WERI-Rb-1 (cell line): ENCODE data around the gene NUDT3.

ENCODE experiments used
- DNase-seq: peaks from one replicate; pipeline ENCODE4 v3.0.0-alpha.2; 2020
- H3K27ac ChIP-seq: fragments of 250-450 bp; sonication (Bioruptor Pico); 2 replicates; pipeline ENCODE4 v1.5.1; 2020; ENCODE audit warnings: mild to moderate bottlenecking, moderate library complexity
- H3K27me3 ChIP-seq: fragments of 250-450 bp; sonication (Bioruptor Pico); 2 replicates; pipeline ENCODE4 v1.5.1; 2021; ENCODE audit warnings: mild to moderate bottlenecking, low read depth, moderate library complexity; ENCODE audit not compliant: insufficient read depth, severe bottlenecking
- H3K36me3 ChIP-seq: fragments of 250-450 bp; sonication (Bioruptor Pico); 2 replicates; pipeline ENCODE4 v1.5.1; 2020; ENCODE audit warnings: mild to moderate bottlenecking, moderate library complexity
- H3K4me3 ChIP-seq: 2 replicates; pipeline ENCODE4 v1.5.1; 2011; ENCODE audit warnings: low read depth, mild to moderate bottlenecking, control low read depth, low read length
- H3K9me3 ChIP-seq: fragments of 250-450 bp; sonication (Bioruptor Pico); 2 replicates; pipeline ENCODE4 v1.5.1; 2021; ENCODE audit warnings: mild to moderate bottlenecking, moderate library complexity; ENCODE audit not compliant: severe bottlenecking
- TF ChIP-seq, protein P1 (sequence below): IDR thresholded peaks from 2 replicates; pipeline ENCODE4 v1.5.1; 2011; ENCODE audit warnings: low read depth, mild to moderate bottlenecking, control low read depth, inconsistent platforms, low read length

NUDT3 gene

DNA sequence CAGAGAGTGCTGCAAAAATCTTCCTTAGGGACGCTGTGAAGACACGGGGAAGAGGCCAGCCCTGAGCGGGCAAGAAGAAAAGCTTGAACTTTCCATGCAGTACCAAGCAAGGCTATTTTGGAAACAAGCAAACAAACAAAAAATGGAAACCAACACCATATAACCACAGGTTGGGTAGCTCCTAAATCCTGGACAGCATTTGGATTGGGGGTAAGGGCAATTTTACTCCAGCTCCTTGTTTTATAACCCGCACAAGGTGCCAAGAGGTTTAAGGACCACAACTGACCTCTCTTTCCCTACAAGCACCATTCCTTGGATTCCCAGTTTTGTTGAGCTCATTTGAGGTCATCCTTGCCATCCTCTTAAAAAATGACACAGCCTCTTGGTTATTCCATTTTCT is 112.3 kb downstream of the NUDT3 start:
- H3K27ac ChIP-seq: no peak overlapping the region
- DNase-seq: no peak
- TF ChIP-seq, protein P1, sequence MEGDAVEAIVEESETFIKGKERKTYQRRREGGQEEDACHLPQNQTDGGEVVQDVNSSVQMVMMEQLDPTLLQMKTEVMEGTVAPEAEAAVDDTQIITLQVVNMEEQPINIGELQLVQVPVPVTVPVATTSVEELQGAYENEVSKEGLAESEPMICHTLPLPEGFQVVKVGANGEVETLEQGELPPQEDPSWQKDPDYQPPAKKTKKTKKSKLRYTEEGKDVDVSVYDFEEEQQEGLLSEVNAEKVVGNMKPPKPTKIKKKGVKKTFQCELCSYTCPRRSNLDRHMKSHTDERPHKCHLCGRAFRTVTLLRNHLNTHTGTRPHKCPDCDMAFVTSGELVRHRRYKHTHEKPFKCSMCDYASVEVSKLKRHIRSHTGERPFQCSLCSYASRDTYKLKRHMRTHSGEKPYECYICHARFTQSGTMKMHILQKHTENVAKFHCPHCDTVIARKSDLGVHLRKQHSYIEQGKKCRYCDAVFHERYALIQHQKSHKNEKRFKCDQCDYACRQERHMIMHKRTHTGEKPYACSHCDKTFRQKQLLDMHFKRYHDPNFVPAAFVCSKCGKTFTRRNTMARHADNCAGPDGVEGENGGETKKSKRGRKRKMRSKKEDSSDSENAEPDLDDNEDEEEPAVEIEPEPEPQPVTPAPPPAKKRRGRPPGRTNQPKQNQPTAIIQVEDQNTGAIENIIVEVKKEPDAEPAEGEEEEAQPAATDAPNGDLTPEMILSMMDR: no peak

DNA sequence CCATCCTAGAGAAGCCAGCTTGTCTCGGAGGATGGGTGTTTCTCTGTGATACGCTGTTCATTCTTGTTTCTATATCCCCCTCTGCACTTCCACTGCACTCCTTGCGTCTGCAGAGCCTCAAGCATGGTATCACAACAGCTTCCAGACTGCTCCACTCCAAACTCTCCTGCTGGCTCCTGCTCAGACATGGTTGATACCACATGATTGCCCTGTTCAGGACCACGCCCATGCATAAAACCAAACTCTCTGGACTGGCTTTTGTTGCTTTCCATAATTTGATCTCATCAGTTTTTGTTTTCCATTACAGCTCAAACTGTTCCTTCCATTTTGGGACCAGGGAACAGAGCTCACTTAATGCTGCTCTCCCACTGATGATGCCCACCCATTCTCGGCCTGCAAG is 113.6 kb downstream of the NUDT3 start:
- H3K27me3 ChIP-seq: no peaks in the 10 kb centered on the region
- no peak overlapping the region for H3K4me3 ChIP-seq
- no peak for DNase-seq
- TF ChIP-seq, protein P1: no peak
- H3K36me3 ChIP-seq: peaks cover 14% of the 10 kb centered on the region
- no peak overlapping the region for H3K27ac ChIP-seq
- no peaks in the 10 kb centered on the region for H3K9me3 ChIP-seq

More for the DNA sequence above, 112.3 kb downstream of the NUDT3 start:
- no peaks in the 10 kb centered on the region for H3K9me3 ChIP-seq
- H3K36me3 ChIP-seq: peaks cover 23% of the 10 kb centered on the region
- no peak overlapping the region for H3K4me3 ChIP-seq
- H3K27me3 ChIP-seq: no peaks in the 10 kb centered on the region

DNA sequence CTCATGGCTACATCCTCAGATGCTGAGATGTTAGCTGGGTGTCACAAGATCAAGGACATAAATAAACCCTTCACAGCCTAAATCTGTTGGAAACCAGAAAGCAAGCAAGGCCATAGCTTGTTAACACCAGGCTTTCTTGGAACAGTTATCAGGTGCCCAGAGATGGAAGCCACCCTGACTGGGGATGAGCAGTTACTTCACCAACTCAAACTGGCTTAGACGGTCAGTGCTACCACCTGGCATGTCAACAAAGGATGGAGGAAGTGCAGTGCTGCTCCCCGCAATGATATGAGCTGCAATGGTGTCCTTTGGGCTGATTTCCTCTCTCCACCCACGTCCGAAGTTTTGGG is 114.7 kb downstream of the NUDT3 start:
- Histone ChIP-seq H3K9me3 (no peaks in the 10 kb centered on the region), H3K27me3 (no peaks in the 10 kb centered on the region), H3K27ac (no peak overlapping the region), H3K4me3 (no peak overlapping the region), H3K36me3 (peaks cover 7% of the 10 kb centered on the region)
- DNase-seq: no peak
- TF ChIP-seq, protein P1: no peak

DNA sequence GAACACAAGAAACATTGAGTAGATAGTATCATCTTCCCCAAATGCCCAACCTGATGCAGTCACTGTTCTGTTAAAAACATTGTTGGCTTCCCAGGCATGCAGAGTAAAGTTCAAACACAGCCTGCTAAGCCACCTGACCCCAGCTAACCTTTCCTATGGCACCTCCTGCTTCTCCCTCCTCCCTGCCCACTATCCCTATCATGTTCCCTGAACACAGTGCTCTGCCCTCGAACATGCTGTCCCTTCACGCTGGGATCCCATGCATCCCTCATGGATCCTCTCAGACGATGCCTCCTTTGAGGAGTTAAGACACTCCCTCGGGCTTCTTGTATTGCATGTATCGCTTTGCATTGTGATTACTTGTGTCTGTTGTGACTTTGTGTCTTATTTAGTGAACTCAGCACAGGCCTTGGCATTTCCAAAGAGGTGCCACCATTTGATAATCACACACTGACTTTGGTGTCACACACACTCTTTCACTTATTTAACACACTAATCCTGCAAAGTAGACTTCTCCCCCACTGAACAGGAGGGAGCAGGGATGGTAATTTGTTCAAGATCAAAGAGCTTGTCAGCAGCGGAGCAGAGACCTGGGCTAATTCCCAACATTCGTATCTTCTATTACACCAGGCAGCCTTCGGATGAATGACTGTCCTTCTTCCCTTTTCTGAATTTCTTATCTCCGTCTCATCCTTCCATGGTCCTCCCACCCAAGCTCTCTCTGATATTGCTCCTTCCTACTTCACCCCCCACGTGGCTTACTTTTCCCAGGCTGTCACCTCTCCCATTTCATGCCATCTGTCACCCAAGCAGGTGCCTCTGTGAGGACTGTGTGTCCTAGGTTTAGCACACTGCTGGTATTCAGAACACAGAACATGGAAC is 115.3 kb downstream of the NUDT3 start:
- peak; percentile 74 for DNase-seq
- TF ChIP-seq, protein P1: no peak

DNA sequence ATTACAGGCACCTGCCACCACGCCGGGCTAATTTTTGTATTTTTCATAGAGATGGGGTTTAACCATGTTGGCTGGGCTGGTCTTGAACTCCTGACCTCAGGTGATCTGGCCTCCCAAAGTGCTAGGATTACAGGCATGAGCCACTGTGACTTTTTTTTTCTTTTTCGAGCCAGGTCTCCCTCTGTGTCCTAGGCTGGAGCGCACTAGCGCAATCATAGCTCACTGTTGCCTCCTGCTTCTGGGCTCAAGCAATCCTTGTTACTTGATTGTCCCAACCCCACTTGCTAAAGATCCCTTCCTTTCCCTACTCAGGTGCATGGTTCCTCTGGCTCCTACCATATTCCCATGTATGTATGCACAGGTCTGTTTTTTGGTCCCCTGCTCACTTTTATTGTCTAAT is 116.3 kb downstream of the NUDT3 start:
- Histone ChIP-seq H3K36me3 (no peaks in the 10 kb centered on the region; the same call in 1 of the 2 replicates), H3K4me3 (no peak overlapping the region), H3K27ac (no peak overlapping the region), H3K27me3 (no peaks in the 10 kb centered on the region), H3K9me3 (no peaks in the 10 kb centered on the region)
- DNase-seq: no peak
- TF ChIP-seq, protein P1: no peak

More for the DNA sequence above, 115.3 kb downstream of the NUDT3 start:
- no peak overlapping the region for H3K4me3 ChIP-seq
- no peaks in the 10 kb centered on the region for H3K27me3 ChIP-seq
- no peaks in the 10 kb centered on the region for H3K9me3 ChIP-seq
- H3K36me3 ChIP-seq: peaks cover 2% of the 10 kb centered on the region; the same call in 1 of the 2 replicates
- H3K27ac ChIP-seq: no peak overlapping the region
